GM06990 (cell line): ENCODE results near the gene SLX9.
"Not testable (repeated sequence)": the region's sequence is repeated elsewhere in the genome, so short reads cannot be mapped to it uniquely, and the experiment has no call there.

Experiments used
- DNase-seq: peaks from one replicate; pipeline ENCODE4 v3.0.0-alpha.2; 2011; ENCODE audit not compliant: insufficient read length; ENCODE audit errors: extremely low read depth
- H3K27me3 ChIP-seq: replicated peaks from 2 replicates; pipeline ENCODE4 v1.6.0; 2011; ENCODE audit warnings: low read length; ENCODE audit not compliant: control insufficient read depth, insufficient read depth
- H3K36me3 ChIP-seq: 2 replicates; pipeline ENCODE4 v1.5.1; 2011; ENCODE audit warnings: low read length; ENCODE audit not compliant: control insufficient read depth, insufficient read depth
- H3K4me3 ChIP-seq: replicated peaks from 2 replicates; pipeline ENCODE4 v1.5.1; 2011; ENCODE audit warnings: low read depth, mild to moderate bottlenecking, control low read depth, low read length
- TF ChIP-seq, protein P1 (sequence below): IDR thresholded peaks from 2 replicates; pipeline ENCODE4 v1.5.1; 2011; ENCODE audit warnings: low read length, control low read depth, mild to moderate bottlenecking, inconsistent platforms; ENCODE audit not compliant: insufficient read depth, poor library complexity, severe bottlenecking

SLX9 gene

DNA sequence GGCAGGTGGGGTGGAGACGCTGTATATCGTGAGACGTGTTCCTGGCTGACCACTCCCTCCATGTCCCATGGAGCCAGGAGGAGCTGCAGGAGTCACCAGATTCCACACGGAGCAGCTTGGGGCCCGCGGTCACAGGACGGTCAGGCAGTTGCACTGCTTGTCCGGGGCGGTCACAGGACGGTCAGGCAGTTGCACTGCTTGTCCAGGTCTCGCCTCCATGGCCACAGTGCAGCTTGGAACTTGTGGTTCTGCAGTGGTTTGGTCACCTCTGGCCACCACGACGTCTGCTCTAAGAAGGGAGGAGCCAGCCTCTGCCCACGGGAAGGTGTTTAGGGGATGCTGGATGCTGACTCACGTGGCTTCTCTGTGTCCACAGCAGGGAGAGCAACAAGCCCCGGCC, 33.0 kb downstream of the SLX9 start:
- no peaks in the 10 kb centered on the region for H3K27me3 ChIP-seq
- no peak for DNase-seq
- TF ChIP-seq, protein P1, sequence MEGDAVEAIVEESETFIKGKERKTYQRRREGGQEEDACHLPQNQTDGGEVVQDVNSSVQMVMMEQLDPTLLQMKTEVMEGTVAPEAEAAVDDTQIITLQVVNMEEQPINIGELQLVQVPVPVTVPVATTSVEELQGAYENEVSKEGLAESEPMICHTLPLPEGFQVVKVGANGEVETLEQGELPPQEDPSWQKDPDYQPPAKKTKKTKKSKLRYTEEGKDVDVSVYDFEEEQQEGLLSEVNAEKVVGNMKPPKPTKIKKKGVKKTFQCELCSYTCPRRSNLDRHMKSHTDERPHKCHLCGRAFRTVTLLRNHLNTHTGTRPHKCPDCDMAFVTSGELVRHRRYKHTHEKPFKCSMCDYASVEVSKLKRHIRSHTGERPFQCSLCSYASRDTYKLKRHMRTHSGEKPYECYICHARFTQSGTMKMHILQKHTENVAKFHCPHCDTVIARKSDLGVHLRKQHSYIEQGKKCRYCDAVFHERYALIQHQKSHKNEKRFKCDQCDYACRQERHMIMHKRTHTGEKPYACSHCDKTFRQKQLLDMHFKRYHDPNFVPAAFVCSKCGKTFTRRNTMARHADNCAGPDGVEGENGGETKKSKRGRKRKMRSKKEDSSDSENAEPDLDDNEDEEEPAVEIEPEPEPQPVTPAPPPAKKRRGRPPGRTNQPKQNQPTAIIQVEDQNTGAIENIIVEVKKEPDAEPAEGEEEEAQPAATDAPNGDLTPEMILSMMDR, result no peak
- H3K36me3 ChIP-seq, result peaks cover 15% of the 10 kb centered on the region
- no peak overlapping the region for H3K4me3 ChIP-seq

DNA sequence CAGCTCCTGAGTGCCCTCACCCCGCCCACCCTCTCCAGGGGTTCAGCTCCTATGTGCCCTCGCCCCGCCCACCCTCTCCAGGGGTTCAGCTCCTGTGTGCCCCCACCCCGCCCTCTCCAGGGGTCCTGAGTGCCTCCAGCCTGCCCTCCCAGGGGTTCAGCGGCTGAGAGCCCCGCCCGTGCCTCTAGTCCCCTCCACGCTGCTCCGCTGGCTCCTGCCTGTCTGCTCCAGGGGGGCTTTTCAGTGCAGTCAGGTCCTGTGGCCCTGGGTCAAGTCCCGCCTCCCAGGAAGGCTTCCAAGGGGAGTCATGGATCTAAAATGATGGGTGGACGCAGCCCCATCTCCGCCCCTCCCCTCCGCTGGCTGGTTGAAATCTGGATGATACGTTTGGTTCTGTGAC, 33.8 kb downstream of the SLX9 start:
- TF ChIP-seq, protein P1, result no peak
- Histone ChIP-seq H3K36me3 (peaks cover 13% of the 10 kb centered on the region), H3K4me3 (no peak overlapping the region), H3K27me3 (no peaks in the 10 kb centered on the region)
- no peak for DNase-seq

DNA sequence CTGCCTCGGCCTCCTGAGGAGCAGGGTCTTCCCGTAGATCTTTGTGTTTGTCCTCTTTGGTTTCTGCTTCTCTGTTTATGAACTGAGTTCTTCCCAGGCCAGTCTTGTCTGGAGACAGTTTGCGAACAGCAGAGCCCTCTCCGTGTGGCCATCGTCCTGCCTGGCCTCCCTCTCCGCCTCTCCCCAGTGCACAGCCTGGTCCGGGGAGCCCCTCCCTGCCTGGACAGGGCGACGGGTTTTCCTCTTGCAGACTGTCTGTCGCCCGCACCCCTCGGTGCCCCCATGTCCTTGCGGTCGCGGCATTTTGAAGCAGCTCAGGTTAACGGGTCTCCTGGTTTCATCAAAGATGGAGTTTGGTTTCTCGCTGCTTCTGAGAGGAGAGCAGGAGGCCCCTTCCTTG, 34.8 kb downstream of the SLX9 start:
- H3K4me3 ChIP-seq, result no peak overlapping the region
- DNase-seq, result no peak
- peaks cover 12% of the 10 kb centered on the region for H3K36me3 ChIP-seq
- H3K27me3 ChIP-seq, result no peaks in the 10 kb centered on the region
- TF ChIP-seq, protein P1, result no peak

DNA sequence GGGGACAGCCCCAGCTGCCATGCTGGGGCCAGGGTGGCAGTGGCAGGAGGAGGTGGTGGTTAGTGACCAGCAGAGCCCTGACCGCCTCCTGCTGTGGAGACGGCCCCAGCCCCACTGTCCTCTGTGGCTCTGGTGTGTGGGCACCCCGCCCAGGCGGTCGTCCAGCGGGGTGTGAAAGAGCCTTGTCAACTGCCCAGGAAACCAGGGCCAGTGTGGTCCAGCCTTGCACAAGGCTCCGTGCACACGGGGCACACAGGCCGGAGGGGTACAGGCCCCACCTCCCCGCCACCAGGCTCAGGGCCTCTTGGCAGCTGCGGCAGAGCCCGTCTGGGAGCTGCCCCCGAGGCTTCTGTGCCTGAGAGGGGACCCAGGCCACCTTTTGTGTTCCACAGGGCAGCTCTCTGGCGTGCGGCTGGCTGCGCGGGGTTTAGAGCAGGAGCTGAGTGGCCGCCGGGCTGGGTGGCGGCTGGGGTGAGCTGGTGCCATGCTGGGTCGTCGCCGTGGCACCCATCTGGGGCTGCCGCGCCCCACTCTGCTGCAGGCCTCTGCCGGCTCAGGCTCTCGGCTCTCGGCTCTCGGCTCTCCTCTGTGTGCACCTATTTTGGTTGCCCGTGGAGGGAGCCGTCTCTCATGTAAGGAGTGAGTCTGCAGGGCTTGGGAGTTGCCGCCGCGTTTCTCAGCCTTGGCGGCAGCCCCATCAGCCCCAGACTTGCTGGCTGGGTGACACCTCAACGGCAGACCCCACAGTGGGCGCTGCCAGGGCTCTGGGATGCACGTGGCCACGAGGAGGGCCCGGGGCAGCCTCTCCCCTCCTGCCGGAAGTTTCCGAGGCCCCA, 36.1 kb downstream of the SLX9 start:
- Histone ChIP-seq H3K36me3 (peaks cover 6% of the 10 kb centered on the region), H3K4me3 (no peak overlapping the region), H3K27me3 (no peaks in the 10 kb centered on the region)
- no peak for DNase-seq
- TF ChIP-seq, protein P1, result no peak

DNA sequence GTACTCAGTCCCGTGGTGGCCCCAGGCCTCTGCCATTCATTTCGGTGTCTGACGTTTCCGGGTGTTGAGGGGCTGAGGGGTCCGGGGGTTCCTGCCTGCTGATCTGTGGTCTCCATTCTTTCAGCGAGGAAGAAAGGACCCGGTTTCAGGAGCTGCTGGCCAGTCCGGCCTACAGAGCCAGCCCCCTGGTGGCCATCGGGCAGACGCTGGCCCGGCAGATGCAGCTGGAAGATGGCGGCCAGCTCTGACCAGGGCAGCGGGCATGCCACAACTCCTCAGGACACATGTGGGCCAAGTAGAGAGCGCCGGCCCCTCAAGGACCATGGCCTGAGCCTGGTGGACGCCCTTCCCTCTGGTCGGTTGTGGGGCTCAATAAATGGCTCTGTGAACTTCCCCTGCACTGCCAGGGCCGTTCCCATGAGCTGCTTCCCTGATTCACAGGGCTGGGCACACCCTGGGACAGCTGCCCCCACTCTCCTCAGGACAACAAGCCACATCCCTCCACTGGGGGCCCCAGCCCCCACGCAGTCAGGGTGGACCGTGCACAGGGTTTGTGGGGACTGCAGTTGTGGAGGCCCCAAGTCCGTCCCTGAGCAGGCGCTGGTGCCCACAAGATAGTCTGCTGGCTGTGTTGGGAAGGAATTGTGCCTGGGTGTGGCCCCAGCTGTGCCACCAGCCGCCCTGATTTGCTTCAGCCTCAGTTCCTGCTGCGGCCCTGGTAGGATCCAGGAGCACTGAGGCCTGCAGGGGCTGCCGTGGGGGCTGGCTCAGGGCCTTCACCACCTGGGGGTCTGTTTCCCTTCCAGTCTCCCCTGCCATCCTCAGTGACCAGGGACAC, 36.9 kb downstream of the SLX9 start:
- not testable (repeated sequence) for H3K36me3 ChIP-seq, H3K4me3 ChIP-seq, DNase-seq, H3K27me3 ChIP-seq
